Panc1 (cell line): ENCODE measurements around the gene CCDC66. TPM values are rescaled to one million over a fixed set of nuclear protein-coding genes. Genes with fewer than 3 reads are reported as not detected.

Experiments
- total RNA-seq: library from RNA; stranded (reverse); gene quantifications from one replicate; pipeline ENCODE4 v1.2.1, GENCODE V29; 2021; ENCODE audit not compliant: unreplicated experiment

CCDC66 gene
- total RNA-seq, 1 experiment from 2014 or later: 11.1 TPM

Other genes starting within 250 kb of the CCDC66 start
- 0.33 TPM for gene ERC2, start 88.7 kb upstream of the CCDC66 start, total RNA-seq
- 55.6 TPM for gene TASOR, start 126.1 kb downstream of the CCDC66 start, total RNA-seq
- gene ARHGEF3, start 244.8 kb downstream of the CCDC66 start, total RNA-seq: 19.8 TPM